GM06990 (cell line): ENCODE results near the gene CYBRD1.
A peak's percentile ranks its signal among the peaks of the same experiment; 100 is the strongest.

Experiments used
- DNase-seq: peaks from one replicate; pipeline ENCODE4 v3.0.0-alpha.2; 2011; ENCODE audit not compliant: insufficient read length; ENCODE audit errors: extremely low read depth
- H3K27me3 ChIP-seq: replicated peaks from 2 replicates; pipeline ENCODE4 v1.6.0; 2011; ENCODE audit warnings: low read length; ENCODE audit not compliant: control insufficient read depth, insufficient read depth
- H3K36me3 ChIP-seq: 2 replicates; pipeline ENCODE4 v1.5.1; 2011; ENCODE audit warnings: low read length; ENCODE audit not compliant: control insufficient read depth, insufficient read depth
- H3K4me3 ChIP-seq: replicated peaks from 2 replicates; pipeline ENCODE4 v1.5.1; 2011; ENCODE audit warnings: low read depth, mild to moderate bottlenecking, control low read depth, low read length
- CTCF ChIP-seq: IDR thresholded peaks from 2 replicates; pipeline ENCODE4 v1.5.1; 2011; ENCODE audit warnings: low read length, control low read depth, mild to moderate bottlenecking, inconsistent platforms; ENCODE audit not compliant: insufficient read depth, poor library complexity, severe bottlenecking

Gene CYBRD1

GRCh38 chr2:171522052-171522787 lies at the start of gene CYBRD1:
Gene CYBRD1, plus strand, starts transcription at chr2:171522474. Its CDS starts 72 bp downstream, at chr2:171522546.
- peak; percentile 81 for DNase-seq
- peak; percentile 35 for TF ChIP-seq CTCF
- H3K4me3 ChIP-seq, result peak within 1 kb of the TSS; percentile 96
- H3K27me3 ChIP-seq, result no peaks in the 10 kb centered on the region
- H3K36me3 ChIP-seq, result no peaks in the 10 kb centered on the region

- H3K4me3 ChIP-seq, result no peak overlapping the region
- TF ChIP-seq CTCF, result no peak
- no peak for DNase-seq
- peaks cover 1% of the 10 kb centered on the region; the same call in 1 of the 2 replicates for H3K36me3 ChIP-seq
- no peaks in the 10 kb centered on the region for H3K27me3 ChIP-seq
Measured at GRCh38 chr2:171475979-171476378, 46.3 kb upstream of the CYBRD1 start.

- DNase-seq, result no peak
- no peak for TF ChIP-seq CTCF
- Histone ChIP-seq H3K27me3 (no peaks in the 10 kb centered on the region), H3K4me3 (no peak overlapping the region), H3K36me3 (peaks cover 1% of the 10 kb centered on the region; the same call in 1 of the 2 replicates)
Measured at GRCh38 chr2:171478345-171478744, 43.9 kb upstream of the CYBRD1 start.

GRCh38 chr2:171479154-171479814 lies 43.0 kb upstream of the CYBRD1 start:
- H3K36me3 ChIP-seq, result peaks cover 1% of the 10 kb centered on the region; the same call in 1 of the 2 replicates
- peak; percentile 19 for DNase-seq
- H3K4me3 ChIP-seq, result 0 out of 2 replicates have a peak overlapping the region, but pooled peaks have one; percentile 20
- no peaks in the 10 kb centered on the region for H3K27me3 ChIP-seq
- TF ChIP-seq CTCF, result no peak

- TF ChIP-seq CTCF, result no peak
- peaks cover 1% of the 10 kb centered on the region; the same call in 1 of the 2 replicates for H3K36me3 ChIP-seq
- H3K4me3 ChIP-seq, result no peak overlapping the region
- no peaks in the 10 kb centered on the region for H3K27me3 ChIP-seq
- no peak for DNase-seq
Measured at GRCh38 chr2:171480908-171481307, 41.4 kb upstream of the CYBRD1 start.
